Muscle of back (tissue), 11 donors: ENCODE measurements around the gene MDGA2. TPM values are rescaled to one million over a fixed set of nuclear protein-coding genes. Genes with fewer than 3 reads are reported as not detected.
"Not testable (repeated sequence)": the region's sequence is repeated elsewhere in the genome, so short reads cannot be mapped to it uniquely, and the experiment has no call there.

Source experiments
- DNase-seq, 3 donors: peaks; one replicate each; pipeline versions ENCODE4 v3.0.0 to v3.0.0-alpha.2; 2013
- polyA plus RNA-seq, 10 donors: library from polyadenylated mRNA; unstranded; fragments of 120-200 nt; gene quantifications; one replicate each; pipeline ENCODE4 v1.2.1, GENCODE V29; 2013; ENCODE audit not compliant: insufficient read length in 10 of 10

Gene MDGA2
- polyA plus RNA-seq, 10 donors, result 0.14 to 0.71 (median 0.37) TPM

GRCh38 chr14:47240748-47241437 is 434.5 kb downstream of the MDGA2 start:
- no peak for DNase-seq

DNA sequence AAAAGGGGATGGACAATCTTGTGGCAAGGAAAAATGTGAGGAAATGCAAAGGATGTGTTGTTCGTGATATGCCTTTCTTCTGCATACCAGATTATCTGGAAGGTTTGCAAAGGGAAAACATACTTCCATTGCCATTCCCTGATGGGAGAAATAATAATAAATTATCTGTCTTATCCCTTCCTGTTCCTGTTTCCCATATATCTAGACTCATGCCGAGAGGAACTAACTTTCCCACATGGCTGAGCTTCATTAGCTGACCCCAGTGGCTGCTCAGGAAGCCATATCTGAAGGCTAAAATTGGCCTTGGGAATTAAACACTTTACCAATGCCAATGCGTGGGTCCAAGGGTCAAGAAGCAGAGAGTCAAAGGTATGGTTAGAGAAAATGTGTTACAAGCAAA is 439.8 kb downstream of the MDGA2 start:
- DNase-seq, result no peak

GRCh38 chr14:47226877-47227520 is 448.4 kb downstream of the MDGA2 start:
- peak in 1 of 3 donors; percentile 7 for DNase-seq

DNA sequence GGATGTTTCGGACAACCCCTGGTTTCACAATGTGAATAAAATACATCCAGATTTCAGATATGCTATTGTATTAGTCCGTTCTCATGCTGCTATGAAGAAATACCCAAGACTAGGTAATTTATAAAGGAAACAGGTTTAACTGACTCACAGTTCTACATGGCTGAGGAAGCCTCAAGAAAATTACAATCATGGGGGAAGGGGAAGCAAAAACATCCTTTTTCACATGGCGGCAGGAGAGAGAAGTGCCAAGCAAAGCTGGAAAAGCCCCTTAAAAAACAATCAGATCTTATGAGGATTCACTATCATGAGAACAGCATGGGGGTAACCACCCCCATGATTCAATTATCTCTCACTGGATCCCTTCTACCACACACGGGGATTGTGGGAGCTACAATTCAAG is 451.7 kb downstream of the MDGA2 start:
- DNase-seq, result no peak

- no peak for DNase-seq
These were observed 455.3 kb downstream of the MDGA2 start for GRCh38 chr14:47220096-47220495.

- DNase-seq, result no peak
These were observed 464.1 kb downstream of the MDGA2 start for GRCh38 chr14:47211263-47211662.

GRCh38 chr14:47210099-47210498 is 465.3 kb downstream of the MDGA2 start:
- DNase-seq, result no peak

GRCh38 chr14:47208434-47208833 is 467.0 kb downstream of the MDGA2 start:
- no peak for DNase-seq

DNA sequence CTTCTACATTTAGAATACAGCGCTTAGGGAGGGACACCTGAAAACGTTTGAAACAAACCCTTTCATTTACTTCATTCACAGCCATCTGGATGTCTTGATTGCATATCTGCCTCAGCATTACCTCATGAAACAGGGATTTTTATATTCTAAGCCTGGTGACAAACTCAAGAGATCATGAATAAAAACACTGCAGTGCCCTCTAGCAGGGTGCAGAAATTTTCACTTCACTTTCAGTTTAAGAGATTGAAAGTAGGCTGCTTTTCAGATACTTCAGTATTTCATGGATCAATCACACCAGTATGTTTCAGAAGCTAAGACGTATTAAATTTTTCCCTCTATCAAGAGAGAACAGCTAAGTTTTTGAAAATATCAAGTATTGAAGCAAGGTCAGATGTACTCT is 467.8 kb downstream of the MDGA2 start:
- no peak for DNase-seq

GRCh38 chr14:47200740-47201139 is 474.7 kb downstream of the MDGA2 start:
- no peak for DNase-seq

GRCh38 chr14:47195582-47195981 is 479.8 kb downstream of the MDGA2 start:
- no peak for DNase-seq

- DNase-seq, result peak in 1 of 3 donors; percentile 30
These were observed 481.4 kb downstream of the MDGA2 start for GRCh38 chr14:47194055-47194454.

GRCh38 chr14:47192203-47192602 is 483.2 kb downstream of the MDGA2 start:
- not testable (repeated sequence) for DNase-seq

- DNase-seq, result peak in 1 of 3 donors; percentile 7
These were observed 483.7 kb downstream of the MDGA2 start for GRCh38 chr14:47191700-47192099.

GRCh38 chr14:47189911-47190484 is 485.4 kb downstream of the MDGA2 start:
- DNase-seq, result no peak

- DNase-seq, result peak; percentile 6 to 34 (median 12)
These were observed 488.9 kb downstream of the MDGA2 start for GRCh38 chr14:47186486-47186885.

- no peak for DNase-seq
These were observed 495.5 kb downstream of the MDGA2 start for GRCh38 chr14:47179906-47180305.

- not testable (repeated sequence) for DNase-seq
These were observed 503.5 kb downstream of the MDGA2 start for GRCh38 chr14:47171896-47172295.

DNA sequence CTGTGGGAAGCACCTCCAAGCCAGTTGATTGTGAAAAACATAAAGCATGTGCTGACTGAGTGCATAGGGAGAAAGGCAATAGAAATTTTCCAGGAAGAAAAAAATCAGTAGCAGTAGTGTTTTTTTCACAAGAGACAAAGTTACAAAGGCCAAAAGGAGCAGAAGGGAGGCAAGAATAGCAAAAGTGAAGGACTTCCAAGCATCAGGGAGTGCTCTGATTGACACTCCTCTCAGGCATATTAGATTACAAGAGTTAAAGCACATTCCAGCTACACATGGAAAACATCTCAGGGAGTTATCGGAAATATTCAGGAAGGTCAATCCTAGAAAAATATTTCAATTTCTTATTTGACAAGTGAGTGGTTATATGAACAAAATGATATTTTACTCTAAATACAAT is 508.0 kb downstream of the MDGA2 start:
- no peak for DNase-seq

DNA sequence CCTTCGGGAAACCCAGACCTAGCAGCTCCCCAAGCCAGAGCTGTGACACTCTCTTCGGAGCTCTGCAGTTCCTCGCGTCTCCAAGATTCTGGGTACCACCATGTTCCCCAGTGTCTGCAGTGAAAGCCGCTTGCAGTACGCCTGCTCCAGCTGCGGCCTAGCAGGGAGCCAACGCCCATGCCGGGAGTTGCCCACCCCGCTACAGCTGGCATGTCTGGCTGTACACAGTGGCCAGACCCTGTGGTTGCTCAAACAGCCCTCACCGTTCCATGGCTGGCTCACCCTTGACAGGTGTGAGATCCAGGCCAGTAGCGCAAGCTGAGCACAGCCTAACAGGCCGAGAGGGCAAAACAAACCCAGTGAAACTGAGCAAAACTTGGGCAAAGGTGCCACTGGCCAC is 520.0 kb downstream of the MDGA2 start:
- DNase-seq, result no peak

DNA sequence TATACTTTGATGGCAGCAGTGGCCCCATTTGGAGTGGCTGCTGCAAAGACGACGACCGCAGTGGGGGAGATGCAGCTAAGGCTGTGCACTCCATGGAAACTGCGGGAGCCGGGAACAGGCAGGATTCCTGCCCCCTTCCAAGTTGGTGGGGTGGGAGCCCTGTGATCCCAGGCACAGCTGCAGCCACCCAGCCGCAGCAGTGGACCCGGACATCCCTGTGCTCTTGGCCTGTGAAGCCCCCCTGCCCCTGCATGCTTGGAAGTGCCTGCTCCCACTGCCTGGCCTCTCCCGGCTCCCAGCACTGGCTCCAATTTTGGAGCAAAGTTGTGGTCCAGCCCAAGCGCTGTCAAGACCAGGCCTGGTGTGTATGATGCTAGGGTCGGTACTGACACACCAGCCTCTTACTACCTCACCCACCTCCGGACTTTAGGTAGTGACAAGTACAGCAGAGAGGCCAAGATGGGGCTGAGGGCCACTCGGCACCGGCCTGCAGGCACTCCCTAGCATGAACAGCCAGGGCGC is 521.1 kb downstream of the MDGA2 start:
- DNase-seq, result no peak

GRCh38 chr14:47153746-47154145 is 521.7 kb downstream of the MDGA2 start:
- no peak for DNase-seq

DNA sequence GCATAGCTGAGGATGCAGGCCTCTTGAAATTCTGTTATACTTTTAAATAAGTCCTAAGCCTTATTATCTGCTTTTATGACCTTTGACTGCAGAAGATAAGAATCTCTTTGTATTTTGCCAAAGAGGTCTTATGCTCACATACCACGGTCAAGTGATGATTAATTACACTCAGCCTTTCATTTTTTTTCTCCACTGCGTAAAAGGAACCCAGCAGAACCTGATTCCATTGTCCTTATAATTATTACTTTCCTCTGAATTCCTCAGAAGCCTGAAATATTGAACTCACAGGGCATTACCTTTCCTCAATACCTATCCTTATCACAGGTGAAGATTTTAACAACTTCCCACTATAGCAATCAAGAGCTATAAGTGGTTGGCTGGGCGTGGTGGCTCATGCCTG is 525.1 kb downstream of the MDGA2 start:
- DNase-seq, result no peak
